Amygdala (tissue), 56 donors: ENCODE measurements around the gene ZMYM3.
"Not testable (repeated sequence)": the region's sequence is repeated elsewhere in the genome, so short reads cannot be mapped to it uniquely, and the experiment has no call there.

ENCODE experiments used
- DNase-seq, 56 donors: peaks; one replicate each; lab custom pipeline; 2025; lab: John Stamatoyannopoulos, UW

ZMYM3 gene

DNA sequence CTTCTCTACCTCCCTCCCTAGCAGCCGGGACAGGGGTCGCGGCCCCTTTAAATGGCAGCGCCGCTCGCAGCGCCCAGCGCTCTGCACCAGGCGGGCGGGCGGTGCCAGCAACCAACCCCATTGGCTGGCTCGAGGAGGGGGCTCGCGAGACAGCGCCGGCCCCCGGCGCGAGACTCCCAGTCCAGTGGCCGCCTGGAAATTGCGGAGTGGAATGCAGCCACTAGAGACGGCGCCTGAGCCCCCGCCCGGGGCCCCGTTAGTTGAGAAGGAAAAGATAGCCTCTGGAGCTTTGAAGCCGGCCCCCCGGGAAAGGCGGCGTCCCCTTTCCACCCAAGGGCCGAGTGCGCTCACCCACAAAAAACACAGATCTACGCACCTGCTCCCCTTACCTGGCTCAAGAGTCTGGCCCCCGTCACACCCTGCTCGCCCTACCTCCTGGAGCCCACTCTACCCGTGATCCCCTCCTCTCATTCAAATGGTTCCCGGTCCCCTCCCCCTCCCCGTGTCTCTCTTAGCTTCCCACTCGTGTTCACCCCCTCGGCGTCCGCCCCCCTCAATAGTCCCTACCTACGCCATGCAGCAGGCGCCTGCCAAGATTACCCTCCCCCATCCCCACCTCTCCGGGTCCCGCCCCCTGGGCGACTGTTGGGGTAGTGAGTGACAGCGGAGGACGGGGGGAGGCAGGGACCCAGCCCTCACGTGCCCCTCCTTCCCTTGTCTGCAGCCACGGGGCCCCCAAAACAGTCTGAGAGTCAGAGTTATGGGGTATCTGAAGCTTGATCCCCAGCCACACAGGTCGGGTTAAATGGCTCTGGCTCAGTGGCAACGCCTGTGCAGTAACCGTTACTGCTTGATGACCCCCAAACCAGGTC lies at the start of gene ZMYM3:
Gene ZMYM3 (minus strand): TSS at position 49 of the 872 bp plus-strand sequence. CDS start 885 bp downstream, outside the sequence.
- DNase-seq = peak in 55 of 56 donors; percentile 5 to 88 (median 70)

DNA sequence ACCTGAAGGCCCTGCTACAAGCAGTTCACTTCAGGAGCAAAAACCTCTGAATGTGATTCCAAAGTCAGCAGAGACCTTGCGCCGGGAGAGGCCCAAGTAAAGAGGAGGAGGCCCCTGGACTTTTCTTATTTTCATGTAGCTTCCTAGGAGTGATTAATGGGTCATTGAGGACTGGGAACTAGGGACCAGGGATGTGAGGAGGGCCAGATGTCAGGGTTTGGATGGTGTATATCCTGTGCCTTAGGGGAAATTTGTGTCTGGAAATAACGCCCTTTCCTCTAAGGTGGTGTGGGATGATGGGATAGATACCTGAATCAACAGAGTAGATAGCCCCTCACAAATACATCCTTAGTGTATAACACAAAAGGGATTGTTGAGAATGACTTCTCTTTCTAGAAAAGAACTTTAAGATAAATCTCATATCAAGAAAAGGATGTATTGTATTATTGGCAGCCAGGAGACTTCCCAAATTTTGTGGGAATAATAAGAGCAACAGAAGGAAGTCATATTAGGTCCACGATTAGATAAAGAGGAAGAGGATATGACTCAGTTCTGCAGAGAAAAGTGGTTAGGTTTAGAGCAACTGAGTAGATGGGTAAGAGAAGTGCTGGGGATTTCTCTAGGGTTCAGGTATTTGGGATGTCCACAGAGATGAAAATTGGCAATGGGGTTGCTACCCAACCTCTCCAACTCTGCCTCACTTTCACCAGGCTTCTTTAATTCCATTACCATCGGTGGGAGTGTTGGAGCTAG lies 48.7 kb upstream of the ZMYM3 start:
- DNase-seq = no peak

DNA sequence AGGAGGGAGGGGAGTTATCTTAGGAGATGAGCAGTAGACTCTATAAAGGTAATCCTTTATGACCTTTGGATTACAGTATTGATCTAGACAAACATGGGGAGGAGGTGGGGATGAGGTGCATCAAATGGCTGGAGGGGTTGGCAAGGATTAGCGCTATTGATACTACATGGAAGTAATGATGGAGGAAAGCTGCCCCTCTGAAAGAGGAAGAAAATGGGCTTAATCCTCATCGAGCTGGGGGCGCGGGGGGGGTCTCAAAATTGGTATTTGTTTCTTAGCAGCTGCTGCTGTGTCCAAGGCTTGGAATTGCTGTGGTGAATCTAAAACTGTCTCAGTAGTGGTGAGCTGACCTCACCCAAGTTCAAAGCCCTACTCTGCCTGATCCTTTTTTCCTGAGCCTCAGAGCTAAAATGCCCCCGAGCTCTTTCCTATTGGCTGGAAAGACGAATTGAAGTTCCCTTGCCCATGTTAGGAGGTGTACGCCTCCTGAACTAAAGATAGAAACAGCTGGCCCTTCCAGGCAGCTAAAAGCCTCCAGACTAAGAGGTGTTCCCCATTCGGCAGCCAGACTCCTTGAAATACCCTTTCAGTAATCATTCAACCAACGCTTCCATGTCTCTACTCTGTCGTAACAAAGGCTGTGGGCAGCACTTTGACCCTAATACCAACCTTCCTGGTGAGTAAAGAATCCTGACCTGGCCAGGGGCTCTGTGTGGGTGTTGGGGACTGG lies 47.4 kb upstream of the ZMYM3 start, which contains the start of gene ITGB1BP2:
Gene ITGB1BP2 (plus strand): TSS at position 556 of the 730 bp plus-strand sequence. CDS start 57 bp downstream, at position 613.
- DNase-seq = peak in 1 of 56 donors; percentile 0

DNA sequence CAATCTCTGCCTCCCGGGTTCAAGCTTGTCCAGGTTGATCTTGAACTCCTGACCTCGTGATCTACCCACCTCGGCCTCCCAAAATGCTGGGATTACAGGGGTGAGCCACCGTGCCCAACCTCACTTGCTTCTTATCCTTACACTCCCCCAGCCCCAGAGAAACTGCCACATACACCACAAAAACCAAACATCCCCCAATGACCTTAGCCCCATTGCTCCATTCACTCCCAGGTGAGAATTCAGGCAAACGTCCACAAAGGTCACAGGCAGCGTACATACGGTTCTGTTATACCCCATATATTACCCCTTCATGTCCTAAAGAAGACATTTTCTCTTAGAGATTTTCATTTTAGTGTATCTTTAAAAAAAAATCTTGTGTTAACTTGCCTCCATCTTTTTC lies 46.6 kb upstream of the ZMYM3 start:
- DNase-seq = not testable (repeated sequence)

DNA sequence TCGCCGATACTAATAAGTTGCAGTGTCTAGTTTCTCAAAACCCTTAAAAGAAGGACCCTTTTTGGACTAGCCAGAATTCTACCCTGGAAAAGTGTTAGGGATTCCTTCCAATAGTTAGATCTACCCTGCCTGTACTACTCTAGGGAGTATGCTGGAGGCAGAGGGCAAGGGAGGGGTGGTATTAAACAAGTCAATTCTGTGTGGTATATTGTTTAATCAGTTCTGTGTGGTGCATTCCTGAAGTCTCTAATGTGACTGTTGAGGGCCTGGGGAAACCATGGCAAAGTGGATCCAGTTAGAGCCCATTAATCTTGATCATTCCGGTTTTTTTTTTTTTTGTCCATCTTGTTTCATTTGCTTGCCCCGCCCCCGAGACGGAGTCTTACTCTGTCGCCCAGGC lies 46.1 kb upstream of the ZMYM3 start:
- not testable (repeated sequence) for DNase-seq

DNA sequence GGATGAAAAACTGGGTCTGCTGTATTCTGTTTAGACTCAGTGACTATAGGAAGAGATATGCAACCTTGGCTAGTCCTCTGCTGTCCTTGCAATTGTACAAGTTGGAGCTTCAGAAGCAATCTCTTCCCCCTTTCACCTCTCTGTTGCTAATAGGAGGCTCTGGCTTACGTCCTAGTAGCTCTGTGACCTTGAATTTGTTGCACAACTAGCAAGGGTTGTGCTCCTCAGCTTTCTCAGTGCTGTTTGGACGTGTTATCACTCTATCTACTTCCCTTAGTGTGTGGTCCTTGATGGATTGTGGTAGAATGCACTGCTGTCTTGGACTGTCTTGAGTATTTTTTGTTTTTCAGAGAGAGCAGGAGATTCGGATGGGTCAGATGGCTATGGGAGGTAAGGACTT lies 44.2 kb upstream of the ZMYM3 start:
- no peak for DNase-seq

DNA sequence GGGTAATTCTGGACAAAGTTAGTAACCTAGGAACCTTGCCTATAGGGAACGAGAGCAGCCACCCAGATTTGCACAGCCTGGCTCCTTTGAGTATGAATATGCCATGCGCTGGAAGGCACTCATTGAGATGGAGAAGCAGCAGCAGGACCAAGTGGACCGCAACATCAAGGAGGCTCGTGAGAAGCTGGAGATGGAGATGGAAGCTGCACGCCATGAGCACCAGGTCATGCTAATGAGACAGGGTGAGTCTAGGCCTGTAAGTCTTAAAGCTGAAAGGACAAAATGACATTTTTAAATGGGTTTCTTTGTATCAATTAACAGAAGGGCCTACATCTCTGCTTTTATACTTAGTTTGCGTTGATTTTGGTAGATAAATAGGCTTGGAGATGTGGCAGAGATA lies 42.9 kb upstream of the ZMYM3 start:
- no peak for DNase-seq

DNA sequence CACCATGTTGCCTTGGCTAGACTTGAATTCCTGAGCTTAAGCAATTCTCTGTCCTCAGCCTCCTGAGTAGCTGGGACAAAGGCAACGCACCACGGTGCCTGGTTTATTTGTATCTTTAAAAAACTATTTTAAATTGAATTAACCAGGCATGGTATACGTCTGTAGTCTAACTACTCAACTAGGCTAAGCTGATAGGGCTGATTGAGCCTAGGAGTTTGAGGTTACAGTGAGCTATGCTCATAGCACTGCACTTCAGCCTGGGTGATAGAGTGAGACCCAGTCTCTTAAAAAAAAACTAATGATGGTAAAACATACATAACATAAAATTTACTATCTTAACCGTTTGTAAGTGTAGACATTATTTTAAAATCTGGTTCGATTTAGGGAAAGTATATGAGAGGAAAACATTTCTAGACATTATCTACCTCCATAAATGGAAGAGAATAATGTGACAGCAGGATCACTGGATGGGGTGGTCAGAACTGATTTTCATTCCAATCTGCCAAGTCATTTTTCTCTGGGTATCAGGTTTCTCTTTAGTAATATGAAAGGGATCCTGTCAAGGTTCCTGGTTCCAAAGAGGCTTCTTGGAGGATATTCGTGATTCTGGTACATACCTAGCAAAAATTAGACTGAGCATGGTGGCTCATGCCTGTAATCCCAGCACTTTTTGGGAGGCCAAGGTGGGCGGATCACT lies 38.9 kb upstream of the ZMYM3 start:
- DNase-seq = no peak

DNA sequence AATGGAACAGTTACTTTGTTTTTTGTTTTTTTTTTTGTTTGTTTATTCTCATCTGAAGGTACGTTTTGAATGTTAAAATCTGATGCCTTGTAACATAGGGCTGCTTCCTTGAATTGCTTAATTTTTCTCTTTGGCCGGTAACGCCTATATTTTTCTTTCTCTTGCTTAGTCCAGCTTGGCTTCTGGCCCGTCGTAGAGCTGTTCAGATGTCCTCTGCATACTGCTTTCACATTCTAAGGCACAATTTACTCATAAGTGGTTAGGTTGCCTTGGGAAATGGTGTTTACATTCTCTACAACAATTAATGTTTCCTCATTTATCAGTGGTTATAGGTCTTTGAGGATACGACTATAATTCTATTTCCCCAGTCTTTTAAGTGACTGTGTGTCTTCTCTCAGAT lies 37.4 kb upstream of the ZMYM3 start:
- no peak for DNase-seq

DNA sequence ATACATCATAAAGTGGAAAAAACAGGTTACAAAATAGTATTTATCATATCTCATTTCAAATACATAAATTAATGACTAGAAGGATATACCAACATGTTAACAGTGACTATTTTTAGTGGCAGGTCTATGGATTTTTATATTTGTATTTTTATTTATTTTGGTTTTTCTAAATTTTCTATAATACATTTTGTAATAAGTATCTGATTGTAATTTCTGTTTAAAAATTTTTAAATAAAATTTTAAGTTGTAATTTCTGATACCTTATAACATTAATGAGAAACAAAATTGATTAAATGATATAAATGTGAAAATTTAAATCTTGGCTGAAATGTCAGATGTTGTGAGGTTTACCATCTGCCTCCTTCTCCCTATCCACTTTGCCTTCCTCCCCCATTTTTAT lies 32.0 kb upstream of the ZMYM3 start:
- no peak for DNase-seq

DNA sequence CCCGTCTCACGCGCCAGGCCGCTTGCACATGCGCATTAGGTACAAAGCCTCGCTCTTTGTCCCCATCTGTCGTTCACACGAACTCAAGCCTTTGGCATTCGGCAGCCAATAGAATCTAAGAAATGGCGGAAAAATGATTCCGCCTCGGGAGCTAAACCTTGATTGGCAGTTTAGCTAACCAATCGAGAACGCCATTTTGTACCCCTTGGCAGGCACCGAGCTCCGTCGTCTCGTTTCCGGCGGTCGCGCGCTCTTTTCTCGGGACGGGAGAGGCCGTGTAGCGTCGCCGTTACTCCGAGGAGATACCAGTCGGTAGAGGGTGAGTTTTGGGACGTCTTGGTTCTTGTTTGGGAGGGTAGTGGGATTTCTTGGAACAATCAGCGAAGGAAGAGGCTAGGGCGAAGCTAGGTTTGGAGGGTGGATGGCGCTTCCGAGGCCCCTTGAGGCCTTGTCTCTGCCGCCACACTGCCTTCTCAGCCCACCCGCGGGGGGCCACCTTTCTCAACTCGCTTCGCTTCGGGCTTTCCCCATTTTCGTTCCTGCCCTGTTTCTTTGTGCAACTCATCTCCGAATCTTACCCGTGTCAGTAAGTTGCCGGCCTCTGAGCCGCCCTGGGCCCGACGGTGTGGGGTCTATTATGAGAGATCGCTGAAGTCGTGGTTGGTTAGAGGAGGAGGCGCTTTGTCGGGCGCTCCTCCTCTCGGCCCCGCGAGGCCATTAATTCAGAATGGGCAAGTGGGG lies 29.6 kb upstream of the ZMYM3 start, which contains the start of gene NONO:
Gene NONO (plus strand): TSS at position 233 of the 741 bp plus-strand sequence. CDS start 7,003 bp downstream, outside the sequence.
- peak; percentile 15 to 92 (median 74) for DNase-seq

DNA sequence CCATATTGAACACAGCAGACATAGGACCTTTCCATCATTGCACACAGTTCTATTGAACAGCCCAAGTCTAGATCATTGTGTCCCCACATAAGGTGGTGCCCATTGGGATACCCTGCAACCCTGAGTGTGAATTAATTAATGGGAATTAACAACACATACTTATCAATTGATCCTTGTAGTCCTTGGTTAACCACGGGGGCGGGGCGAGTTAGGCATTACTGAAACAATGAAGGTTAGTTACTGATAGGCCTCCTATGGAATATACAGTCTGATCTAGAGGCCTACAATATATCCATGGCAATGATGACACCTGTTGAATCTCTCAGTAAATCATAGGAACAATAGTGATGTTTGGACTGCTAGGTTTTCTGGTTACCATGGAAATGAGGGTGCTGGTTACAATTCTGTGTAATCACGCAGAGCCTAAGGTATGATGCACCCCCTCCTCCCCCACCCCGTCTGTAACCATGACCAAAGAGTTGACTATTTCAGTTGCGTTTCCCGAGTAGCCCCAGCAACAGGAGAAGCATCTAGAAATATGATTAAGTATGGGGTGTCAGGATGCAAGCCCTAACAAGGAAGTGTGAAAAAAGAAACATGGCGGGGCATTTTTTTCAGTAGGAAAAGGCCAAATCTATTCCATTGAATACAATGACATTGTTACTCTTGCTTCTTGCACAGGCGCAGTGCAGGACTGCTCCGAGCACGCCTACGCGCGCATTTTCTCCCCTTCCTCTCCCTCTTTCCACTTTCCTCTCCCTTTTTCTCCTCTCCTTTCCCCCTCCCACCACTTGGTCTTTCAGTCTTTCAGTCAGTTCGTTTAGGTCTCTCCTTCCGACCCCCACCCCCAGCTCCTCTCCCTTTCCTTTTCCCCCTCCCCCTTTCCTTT lies 28.8 kb upstream of the ZMYM3 start:
- peak in 9 of 56 donors; percentile 1 to 67 (median 19) for DNase-seq

DNA sequence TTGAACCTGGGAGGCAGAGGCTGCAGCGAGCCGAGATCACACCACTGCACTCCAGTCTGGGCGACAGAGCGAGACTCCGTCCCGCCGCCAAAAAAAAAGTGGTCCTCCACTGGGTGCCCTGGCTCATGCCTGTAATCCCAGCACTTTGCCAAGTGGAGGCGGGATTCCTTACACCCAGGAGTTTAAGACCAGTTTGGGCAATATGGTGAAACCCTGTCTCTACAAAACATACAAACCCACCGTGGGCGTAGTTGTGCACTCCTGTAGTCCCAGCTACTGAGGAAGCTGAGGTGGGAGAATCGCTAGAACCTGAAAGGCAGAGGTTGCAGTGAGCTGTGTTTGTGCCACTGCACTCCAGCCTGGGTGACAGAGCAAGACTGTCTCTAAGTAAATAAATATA lies 27.4 kb upstream of the ZMYM3 start:
- DNase-seq = not testable (repeated sequence)

DNA sequence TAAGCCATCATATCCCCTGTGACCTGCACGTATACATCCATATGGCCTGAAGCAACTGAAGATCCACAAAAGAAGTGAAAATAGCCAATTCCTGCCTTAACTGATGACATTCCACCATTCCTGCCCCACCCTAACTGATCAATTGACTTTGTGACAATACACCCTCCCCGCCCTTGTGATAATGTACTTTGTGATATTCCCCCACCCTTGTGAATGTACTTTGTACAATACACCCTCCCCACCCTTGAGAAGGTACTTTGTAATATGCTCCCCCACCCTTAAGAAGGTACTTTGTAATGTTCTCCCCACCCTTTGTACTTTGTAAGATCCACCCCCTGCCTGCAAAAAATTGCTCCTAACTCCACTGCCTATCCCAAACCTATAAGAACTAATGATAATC lies 18.4 kb upstream of the ZMYM3 start:
- not testable (repeated sequence) for DNase-seq

DNA sequence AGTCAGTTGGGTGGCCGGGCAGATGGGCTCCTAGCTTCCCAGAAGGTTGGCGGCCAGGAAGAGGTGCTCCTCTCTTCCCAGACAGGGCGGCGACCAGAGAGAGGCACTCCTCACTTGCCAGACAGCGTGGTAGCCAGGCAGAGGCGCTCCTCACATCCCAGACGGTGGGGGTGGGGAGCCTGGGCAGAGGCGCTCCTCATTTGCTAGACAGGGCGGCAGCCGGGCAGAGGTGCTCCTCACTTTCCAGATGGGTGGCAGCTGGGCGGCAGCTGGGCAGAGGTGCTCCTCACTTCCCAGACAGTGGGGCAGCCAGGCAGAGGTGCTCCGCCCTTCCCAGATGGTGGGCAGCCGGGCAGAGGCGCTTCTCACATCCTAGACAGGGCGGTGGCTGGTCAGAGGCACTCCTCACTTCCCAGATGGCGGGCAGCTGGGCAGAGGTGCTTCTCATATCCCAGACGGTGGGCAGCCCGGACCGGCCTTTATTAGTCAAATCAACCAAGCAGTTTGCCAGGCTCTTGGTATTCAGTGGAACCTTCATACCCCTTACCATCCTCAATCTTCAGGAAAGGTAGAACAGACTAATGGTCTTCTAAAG lies 16.0 kb upstream of the ZMYM3 start:
- no peak for DNase-seq

DNA sequence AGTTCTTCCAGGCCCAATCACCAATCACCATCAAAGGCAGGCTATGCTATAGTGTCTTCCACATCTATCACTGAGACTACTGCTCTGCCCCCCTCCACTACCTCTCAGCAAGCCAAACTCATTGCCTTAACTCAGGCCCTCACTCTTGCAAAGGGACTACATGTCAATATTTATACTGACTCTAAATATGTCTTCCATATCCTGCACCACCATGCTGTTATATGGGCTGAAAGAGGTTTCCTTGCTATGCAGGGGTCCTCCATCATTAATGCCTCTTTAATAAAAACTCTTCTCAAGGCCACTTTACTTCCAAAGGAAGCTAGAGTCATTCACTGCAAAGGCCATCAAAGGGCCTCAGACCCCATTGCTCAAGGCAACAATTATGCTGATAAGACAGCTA lies 14.7 kb upstream of the ZMYM3 start:
- not testable (repeated sequence) for DNase-seq

DNA sequence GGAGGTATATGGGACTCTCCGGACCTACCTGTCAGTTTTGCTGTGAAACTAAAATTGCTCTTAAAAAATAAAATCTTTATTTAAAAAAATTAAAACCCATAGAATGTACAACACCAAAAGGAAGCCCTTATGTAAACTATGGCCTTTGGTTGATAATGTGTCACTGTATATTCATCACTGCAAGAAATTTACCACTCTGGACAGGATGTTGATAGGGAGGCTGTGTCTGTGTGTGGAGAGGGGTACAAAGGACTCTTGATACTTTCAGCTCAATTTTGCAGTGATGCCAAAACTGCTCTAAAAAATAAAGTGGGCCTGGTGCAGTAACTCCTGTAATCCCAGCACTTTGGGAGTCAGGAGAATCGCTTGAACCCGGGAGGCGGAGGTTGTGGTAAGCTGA lies 2.9 kb upstream of the ZMYM3 start:
- no peak for DNase-seq

DNA sequence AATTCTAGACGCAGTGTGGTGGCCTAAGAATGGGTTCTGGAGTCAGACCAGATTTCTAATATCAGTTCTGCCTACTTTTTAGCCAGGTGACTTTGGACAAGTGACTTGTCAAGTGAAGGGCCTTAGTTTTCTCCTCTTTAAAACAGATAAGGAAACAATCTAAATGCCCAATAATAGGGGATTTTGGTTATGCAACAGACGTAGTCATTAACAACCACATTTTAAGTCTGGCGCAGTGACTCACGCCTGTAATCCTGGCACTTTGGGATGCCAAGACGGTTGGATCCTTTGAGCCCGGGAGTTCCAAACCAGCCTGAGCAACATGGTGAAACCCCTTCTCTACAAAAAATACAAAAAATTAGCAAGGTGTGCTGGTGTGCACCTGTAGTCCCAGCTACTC lies 2.1 kb upstream of the ZMYM3 start:
- no peak for DNase-seq
